ENCODE results near the gene PCDHA8. TPM values are rescaled to one million over a fixed set of nuclear protein-coding genes. Genes with fewer than 3 reads are reported as not detected.

The PCDHA8 gene
- total RNA-seq, 1 experiment from 2014 or later: 0.03 TPM

GRCh38 chr5:140881889-140882590 is 41.1 kb downstream of the PCDHA8 start, which contains the start of gene PCDHA13:
TSS of gene PCDHA13 (plus strand) at chr5:140882124. CDS start at chr5:140882269, 145 bp downstream.

Other genes starting within 250 kb of the PCDHA8 start
- 3.0 to 4.8 TPM (median 4.6 TPM) in 5 replicates for gene CD14, start 208.0 kb upstream of the PCDHA8 start, total RNA-seq (2022; extraction: Qiagen RNA extraction; ENCODE audit: low read depth)
- 9.1 to 14.6 TPM (median 12.8 TPM) in 5 replicates for gene TMCO6, start 201.7 kb upstream of the PCDHA8 start, total RNA-seq (2022; extraction: Qiagen RNA extraction; ENCODE audit: low read depth)
- 110 to 128 TPM (median 113 TPM) in 5 replicates for gene NDUFA2, start 193.6 kb upstream of the PCDHA8 start, total RNA-seq (2022; extraction: Qiagen RNA extraction; ENCODE audit: low read depth)
- 82.9 to 107 TPM (median 88.8 TPM) in 5 replicates for gene IK, start 193.4 kb upstream of the PCDHA8 start, total RNA-seq (2022; extraction: Qiagen RNA extraction; ENCODE audit: low read depth)
- gene WDR55, start 176.3 kb upstream of the PCDHA8 start, total RNA-seq (2022; extraction: Qiagen RNA extraction; ENCODE audit: low read depth): 27.1 to 30.4 TPM (median 30.0 TPM) in 5 replicates
- 0.37 to 0.97 TPM (median 0.64 TPM) in 5 replicates for gene DND1, start 167.6 kb upstream of the PCDHA8 start, total RNA-seq (2022; extraction: Qiagen RNA extraction; ENCODE audit: low read depth)
- gene HARS1, start 149.8 kb upstream of the PCDHA8 start, total RNA-seq (2022; extraction: Qiagen RNA extraction; ENCODE audit: low read depth): 73.2 to 85.5 TPM (median 78.1 TPM) in 5 replicates
- gene HARS2, start 149.7 kb upstream of the PCDHA8 start, total RNA-seq (2022; extraction: Qiagen RNA extraction; ENCODE audit: low read depth): 33.2 to 42.4 TPM (median 37.4 TPM) in 5 replicates
- 80.6 to 110 TPM (median 84.5 TPM) in 5 replicates for gene ZMAT2, start 140.7 kb upstream of the PCDHA8 start, total RNA-seq (2022; extraction: Qiagen RNA extraction; ENCODE audit: low read depth)
- gene PCDHA1, start 55.0 kb upstream of the PCDHA8 start, total RNA-seq (2022; extraction: Qiagen RNA extraction; ENCODE audit: low read depth): 0.09 to 0.18 TPM (median 0.15 TPM) in 5 replicates
- gene PCDHA2, start 46.3 kb upstream of the PCDHA8 start, total RNA-seq (2022; extraction: Qiagen RNA extraction; ENCODE audit: low read depth): 0.06 to 0.10 TPM (median 0.07 TPM) in 3 of 5 replicates, not detected in the others
- 0.78 to 1.3 TPM (median 0.88 TPM) in 5 replicates for gene PCDHA3, start 40.1 kb upstream of the PCDHA8 start, total RNA-seq (2022; extraction: Qiagen RNA extraction; ENCODE audit: low read depth)
- 1.6 to 2.2 TPM (median 2.0 TPM) in 5 replicates for gene PCDHA4, start 34.1 kb upstream of the PCDHA8 start, total RNA-seq (2022; extraction: Qiagen RNA extraction; ENCODE audit: low read depth)
- 0.50 to 0.74 TPM (median 0.70 TPM) in 5 replicates for gene PCDHA5, start 19.6 kb upstream of the PCDHA8 start, total RNA-seq (2022; extraction: Qiagen RNA extraction; ENCODE audit: low read depth)
- gene PCDHA6, start 13.2 kb upstream of the PCDHA8 start, total RNA-seq (2022; extraction: Qiagen RNA extraction; ENCODE audit: low read depth): 0.05 to 0.09 TPM (median 0.08 TPM) in 3 of 5 replicates, not detected in the others
- 0.08 to 0.13 TPM (median 0.10 TPM) in 5 replicates for gene PCDHA7, start 6.9 kb upstream of the PCDHA8 start, total RNA-seq (2022; extraction: Qiagen RNA extraction; ENCODE audit: low read depth)
- 0.02 to 0.07 TPM in 2 of 5 replicates, not detected in the others for gene PCDHA9, start 7.2 kb downstream of the PCDHA8 start, total RNA-seq (2022; extraction: Qiagen RNA extraction; ENCODE audit: low read depth)
- gene PCDHA10, start 14.7 kb downstream of the PCDHA8 start, total RNA-seq (2022; extraction: Qiagen RNA extraction; ENCODE audit: low read depth): 0.03 to 0.05 TPM (median 0.04 TPM) in 4 of 5 replicates, not detected in the other
- 0.06 to 0.96 TPM (median 0.11 TPM) in 5 replicates for gene PCDHA11, start 27.8 kb downstream of the PCDHA8 start, total RNA-seq (2022; extraction: Qiagen RNA extraction; ENCODE audit: low read depth)
- gene PCDHA12, start 34.1 kb downstream of the PCDHA8 start, total RNA-seq (2022; extraction: Qiagen RNA extraction; ENCODE audit: low read depth): 2.5 to 3.4 TPM (median 3.1 TPM) in 5 replicates
- 0.07 to 0.17 TPM (median 0.10 TPM) in 5 replicates for gene PCDHA13, start 40.9 kb downstream of the PCDHA8 start, total RNA-seq (2022; extraction: Qiagen RNA extraction; ENCODE audit: low read depth)
- 2.4 to 3.3 TPM (median 3.0 TPM) in 5 replicates for gene PCDHAC1, start 85.1 kb downstream of the PCDHA8 start, total RNA-seq (2022; extraction: Qiagen RNA extraction; ENCODE audit: low read depth)
- gene PCDHAC2, start 125.3 kb downstream of the PCDHA8 start, total RNA-seq (2022; extraction: Qiagen RNA extraction; ENCODE audit: low read depth): 4.0 to 5.0 TPM (median 4.4 TPM) in 5 replicates
- gene PCDHB1, start 210.2 kb downstream of the PCDHA8 start, total RNA-seq (2022; extraction: Qiagen RNA extraction; ENCODE audit: low read depth): not detected in 5 replicates